ACHN (cell line): ENCODE results near the gene EPX.
"Not testable (repeated sequence)": the region's sequence is repeated elsewhere in the genome, so short reads cannot be mapped to it uniquely, and the experiment has no call there.

Experiments used
- DNase-seq: peaks from one replicate; pipeline ENCODE4 v3.0.0-alpha.2; 2015
- in situ Hi-C: cut with HindIII; loops from 2 replicates; pipeline ENCODE4 v1.10.0; 2017; ENCODE audit warnings: low sequenced_read_pairs, low pct_ligation_motif_present, low pct_unique_long_range_greater_than_20kb

EPX gene, protein sequence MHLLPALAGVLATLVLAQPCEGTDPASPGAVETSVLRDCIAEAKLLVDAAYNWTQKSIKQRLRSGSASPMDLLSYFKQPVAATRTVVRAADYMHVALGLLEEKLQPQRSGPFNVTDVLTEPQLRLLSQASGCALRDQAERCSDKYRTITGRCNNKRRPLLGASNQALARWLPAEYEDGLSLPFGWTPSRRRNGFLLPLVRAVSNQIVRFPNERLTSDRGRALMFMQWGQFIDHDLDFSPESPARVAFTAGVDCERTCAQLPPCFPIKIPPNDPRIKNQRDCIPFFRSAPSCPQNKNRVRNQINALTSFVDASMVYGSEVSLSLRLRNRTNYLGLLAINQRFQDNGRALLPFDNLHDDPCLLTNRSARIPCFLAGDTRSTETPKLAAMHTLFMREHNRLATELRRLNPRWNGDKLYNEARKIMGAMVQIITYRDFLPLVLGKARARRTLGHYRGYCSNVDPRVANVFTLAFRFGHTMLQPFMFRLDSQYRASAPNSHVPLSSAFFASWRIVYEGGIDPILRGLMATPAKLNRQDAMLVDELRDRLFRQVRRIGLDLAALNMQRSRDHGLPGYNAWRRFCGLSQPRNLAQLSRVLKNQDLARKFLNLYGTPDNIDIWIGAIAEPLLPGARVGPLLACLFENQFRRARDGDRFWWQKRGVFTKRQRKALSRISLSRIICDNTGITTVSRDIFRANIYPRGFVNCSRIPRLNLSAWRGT

GRCh38 chr17:58192612-58193011, at the start of gene EPX:
Gene EPX, plus strand, starts transcription at chr17:58192726. Its CDS starts 121 bp downstream, at chr17:58192847.
- DNase-seq = no peak
- in situ Hi-C loops = no loop called here

GRCh38 chr17:58143335-58143734, 49.2 kb upstream of the EPX start:
- in situ Hi-C loops, DNase-seq: not testable (repeated sequence)

DNA sequence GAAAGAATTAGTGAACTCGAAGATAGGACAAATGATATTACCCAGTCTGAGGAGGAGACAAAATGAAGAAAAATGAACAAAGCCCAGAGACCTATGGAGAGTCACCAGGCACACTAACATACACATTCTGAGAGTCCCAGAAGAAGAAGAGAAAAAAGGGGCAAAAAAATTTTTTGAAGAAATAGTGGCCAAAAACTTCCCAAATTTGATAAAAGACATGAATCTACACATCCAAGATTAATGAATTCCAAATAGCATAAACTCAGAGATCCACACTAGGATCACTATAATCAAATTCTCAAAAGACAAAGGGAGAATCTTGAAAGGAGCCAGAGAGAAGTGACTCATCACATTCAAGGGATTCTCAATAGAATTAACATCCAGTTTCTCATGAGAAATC, 47.7 kb upstream of the EPX start:
- in situ Hi-C loops = no loop called here
- DNase-seq = no peak

- in situ Hi-C loops = no loop called here
- no peak for DNase-seq
Measured at GRCh38 chr17:58147930-58148434, 44.5 kb upstream of the EPX start, which contains the start of gene OR4D1. Gene OR4D1, plus strand, starts transcription at chr17:58148384. Its CDS starts 6,770 bp downstream, at chr17:58155154.

DNA sequence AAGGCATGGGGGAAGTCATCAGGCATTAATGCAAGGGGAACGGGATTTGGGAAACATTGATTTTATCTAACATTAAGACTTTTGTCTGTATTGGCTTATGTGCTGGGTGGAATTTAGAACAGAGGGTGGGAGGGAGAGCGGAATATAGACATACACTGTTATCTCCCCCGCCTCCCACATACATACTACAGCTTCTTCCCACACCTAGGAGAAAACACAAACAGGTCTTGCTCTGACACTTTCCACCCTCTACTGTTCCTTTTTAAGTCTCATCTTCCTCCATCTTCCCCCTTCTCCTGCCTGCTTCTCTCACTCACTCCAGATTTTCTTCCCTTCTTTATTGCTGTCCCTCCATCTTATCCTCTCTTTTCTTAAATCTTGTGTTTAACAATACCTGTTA, 43.9 kb upstream of the EPX start:
- in situ Hi-C loops = no loop called here
- DNase-seq = no peak

GRCh38 chr17:58150394-58150793, 42.1 kb upstream of the EPX start:
- in situ Hi-C loops = no loop called here
- DNase-seq = no peak

- no peak for DNase-seq
- in situ Hi-C loops = no loop called here
Measured at GRCh38 chr17:58153046-58153445, 39.5 kb upstream of the EPX start.

- DNase-seq = no peak
Measured at GRCh38 chr17:58153671-58154070, 38.9 kb upstream of the EPX start.

DNA sequence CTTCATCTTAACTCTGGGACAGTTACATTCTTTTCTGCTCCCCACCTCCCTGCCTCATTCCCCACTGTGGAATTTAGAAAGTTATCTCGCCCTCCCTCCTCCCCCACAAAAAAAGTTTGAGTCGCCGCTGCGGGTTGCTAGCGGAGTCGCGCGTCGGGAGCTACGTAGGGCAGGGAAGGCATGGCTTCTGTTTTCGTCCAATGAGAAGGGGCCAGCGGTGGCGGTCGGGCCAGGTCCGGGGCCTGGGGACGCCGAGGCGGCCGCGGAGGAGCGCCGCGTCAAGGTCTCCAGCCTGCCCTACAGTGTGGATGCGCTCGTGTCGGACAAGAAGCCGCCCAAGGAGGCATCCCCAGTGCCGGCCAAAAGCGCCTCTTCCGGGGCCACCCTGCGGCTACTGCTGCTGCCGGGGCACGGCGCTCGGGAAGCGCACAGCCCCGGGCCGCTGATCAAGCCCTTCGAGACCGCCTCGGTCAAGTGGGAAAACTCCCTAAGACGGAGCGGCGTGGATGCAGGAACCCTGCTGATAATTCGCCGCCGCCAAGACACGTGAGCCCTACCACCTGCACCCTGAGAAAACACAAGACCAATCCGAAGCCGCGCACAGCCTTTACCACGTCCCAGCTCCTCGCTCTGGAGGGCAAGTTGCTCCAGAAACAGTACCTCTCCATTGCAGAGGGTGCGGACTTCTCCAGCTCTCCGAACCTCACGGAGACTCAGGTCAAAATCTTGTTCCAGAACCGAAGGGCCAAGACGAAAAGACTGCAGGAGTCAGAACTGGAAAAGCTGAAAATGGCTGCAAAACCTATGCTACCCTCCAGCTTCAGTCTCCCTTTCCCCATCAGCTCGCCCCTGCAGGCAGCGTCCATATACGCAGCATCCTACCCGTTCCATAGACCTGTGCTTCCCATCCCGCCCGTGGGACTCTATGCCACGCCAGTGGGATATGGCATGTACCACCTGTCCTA, 35.4 kb upstream of the EPX start:
- in situ Hi-C loops = no loop called here
- peak; percentile 10 for DNase-seq

More at GRCh38 chr17:58153671-58154070, 38.9 kb upstream of the EPX start:
- in situ Hi-C loops = no loop called here

DNA sequence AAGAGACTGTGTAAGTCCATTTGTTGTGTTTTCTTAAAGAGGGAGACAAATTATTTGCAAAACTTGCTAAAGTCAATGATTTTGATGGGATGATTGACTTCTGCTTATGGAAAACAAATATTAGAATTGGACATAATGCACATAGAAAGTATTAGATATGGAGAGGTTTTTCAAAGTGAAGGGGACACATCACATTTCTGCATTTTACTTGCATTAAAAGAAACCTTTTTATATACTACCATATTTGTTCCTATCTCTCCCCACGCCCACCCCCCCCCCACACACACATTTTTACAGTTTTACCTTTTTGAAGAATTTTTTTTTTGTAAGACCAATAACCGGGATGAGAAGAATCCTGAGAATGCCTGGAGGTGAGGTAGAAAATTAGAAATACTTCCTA, 34.3 kb upstream of the EPX start:
- in situ Hi-C loops = no loop called here

DNA sequence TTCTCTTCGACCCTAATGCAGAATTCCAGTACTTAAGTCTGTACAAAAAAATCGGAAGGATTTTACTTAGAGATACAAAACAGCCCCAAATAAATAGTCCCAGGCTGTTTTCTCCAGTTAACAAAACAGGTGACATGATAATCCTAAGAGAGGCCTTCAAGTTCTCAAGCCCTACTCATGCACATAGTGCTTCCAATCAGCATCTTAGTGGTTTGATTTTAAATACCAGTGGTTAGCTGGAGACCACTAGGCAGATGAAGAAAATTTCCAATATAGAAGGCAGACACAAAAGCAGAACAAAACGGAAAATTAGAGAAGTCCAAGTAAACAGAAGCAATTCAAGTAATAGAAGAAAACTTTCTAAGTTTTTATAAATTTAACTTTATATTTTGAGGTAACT, 31.0 kb upstream of the EPX start:
- DNase-seq = no peak
- in situ Hi-C loops = no loop called here

More for the DNA sequence above, 34.3 kb upstream of the EPX start:
- DNase-seq = no peak

GRCh38 chr17:58165981-58166380, 26.5 kb upstream of the EPX start:
- in situ Hi-C loops = no loop called here
- peak; percentile 8 for DNase-seq

GRCh38 chr17:58166682-58167081, 25.8 kb upstream of the EPX start, which contains the start of gene OR4D2:
Gene OR4D2, plus strand, starts transcription at chr17:58166982. Its CDS starts 2,674 bp downstream, at chr17:58169656.
- in situ Hi-C loops = no loop called here
- no peak for DNase-seq

GRCh38 chr17:58170622-58171021, 21.9 kb upstream of the EPX start:
- no peak for DNase-seq
- in situ Hi-C loops = no loop called here

GRCh38 chr17:58172369-58173071, 20.0 kb upstream of the EPX start:
- in situ Hi-C loops = no loop called here
- DNase-seq = peak; percentile 58

DNA sequence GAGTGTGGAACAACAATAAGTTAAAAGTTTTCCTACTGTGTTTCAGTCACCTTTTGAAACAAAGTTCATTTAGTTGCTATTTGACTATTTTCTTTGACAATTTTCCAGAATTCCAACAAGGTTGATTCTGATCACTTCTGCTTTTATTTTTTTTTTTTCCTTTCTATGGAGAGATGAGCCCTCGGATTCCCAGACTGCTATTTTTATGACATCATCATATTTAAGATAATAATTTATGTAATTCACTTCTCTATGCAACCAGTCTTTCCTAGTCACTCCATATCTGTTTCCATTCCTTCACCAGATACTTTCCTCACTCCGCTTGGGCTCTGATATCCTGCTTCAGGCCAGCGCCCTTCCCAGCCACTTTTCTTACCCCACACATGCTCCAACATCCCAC, 17.7 kb upstream of the EPX start:
- in situ Hi-C loops = no loop called here
- no peak for DNase-seq

GRCh38 chr17:58176200-58176599, 16.3 kb upstream of the EPX start:
- in situ Hi-C loops = no loop called here
- peak; percentile 11 for DNase-seq

- in situ Hi-C loops = no loop called here
- DNase-seq = no peak
Measured at GRCh38 chr17:58181796-58182195, 10.7 kb upstream of the EPX start.
